ENCODE results near the gene MYO5B. TPM values are rescaled to one million over a fixed set of nuclear protein-coding genes. Genes with fewer than 3 reads are reported as not detected.

MYO5B gene
- polyA plus RNA-seq, 1 of the 3 experiments (the other 2 are of a cell fraction) = 1.3 TPM

GRCh38 chr18:49866680-49867079, 328.3 kb downstream of the MYO5B start:
- DNase-seq = no peak
- H3K9me3 ChIP-seq = no peaks in the 10 kb centered on the region
- no peak overlapping the region for H3K4me2 ChIP-seq
- CTCF ChIA-PET = interaction anchor here (0.8 to 15.8 kb wide), 3 partner anchors 9 to 355 kb away, joined by 4 to 254 read pairs (median 21); no protein-coding TSS in a partner anchor
- H3K27ac ChIP-seq (ENCODE audit: low read depth in 2 of 2, low read length in 1 of 2) = no peak overlapping the region
- no peaks in the 10 kb centered on the region for H3F3A ChIP-seq (replicated peaks; ENCODE audit: insufficient read depth)
- no peaks in the 10 kb centered on the region; the same call in 1 of the 2 replicates for H3K27me3 ChIP-seq (ENCODE audit: insufficient read depth)
- no peaks in the 10 kb centered on the region for H3K36me3 ChIP-seq (replicated peaks in 1 of 2; ENCODE audit: control insufficient read depth in 1 of 2, insufficient read depth in 2 of 2, low read length in 1 of 2)
- H3K79me2 ChIP-seq (ENCODE audit: insufficient read depth) = no peaks in the 10 kb centered on the region
- TF ChIP-seq POLR2AphosphoS5 (IDR thresholded peaks at IDR 0.05; ENCODE audit: low read depth, low read length) (no peak), TAF1 (IDR thresholded peaks at IDR 0.05; ENCODE audit: borderline replicate concordance, low read depth, low read length) (no peak), RAD21 (IDR thresholded peaks at IDR 0.05; ENCODE audit: low read length) (no peak), ELF1 (IDR thresholded peaks at IDR 0.05) (no peak), USF2 (IDR thresholded peaks at IDR 0.05; ENCODE audit: borderline replicate concordance, low read depth, low read length) (no peak), EZH2phosphoT487 (IDR thresholded peaks at IDR 0.05; ENCODE audit: borderline replicate concordance, low read depth) (no peak), FOXM1 (IDR thresholded peaks at IDR 0.05; ENCODE audit: low read depth) (no peak), NFIC (IDR thresholded peaks at IDR 0.05; ENCODE audit: borderline replicate concordance) (no peak), PBX3 (IDR thresholded peaks at IDR 0.05) (no peak), FOXJ3 (CRISPR knock-in tag; IDR thresholded peaks at IDR 0.05) (no peak), REST (IDR thresholded peaks at IDR 0.05; ENCODE audit: low read depth, low read length) (no peak), FOSL2 (IDR thresholded peaks at IDR 0.05; ENCODE audit: borderline replicate concordance, low read depth) (no peak), CHD2 (IDR thresholded peaks at IDR 0.05; ENCODE audit: low read length, partially characterized antibody) (no peak), RXRA (IDR thresholded peaks at IDR 0.05; ENCODE audit: borderline replicate concordance, low read depth) (no peak), GATA2 (CRISPR knock-in tag; IDR thresholded peaks at IDR 0.05) (no peak), CTCF (IDR thresholded peaks at IDR 0.05) (no peak)
- H3K4me3 ChIP-seq (ENCODE audit: low read depth in 2 of 2, low read length in 1 of 2) = no peak overlapping the region
- WGBS (ENCODE audit: low lambda C conversion rate) = 77% methylated on average over 1 of the region's 1 CpG
- no peak overlapping the region for H3K9ac ChIP-seq
- H3K4me1 ChIP-seq (ENCODE audit: control insufficient read depth in 1 of 2, insufficient read depth in 2 of 2, low read depth in 1 of 2, low read length in 1 of 2) = peaks cover 0 to 5% of the 10 kb centered on the region in 2 experiments; a peak in 1 of 4 replicates
- POLR2A ChIA-PET = no interaction called here
- H3K9me2 ChIP-seq = no peaks in the 10 kb centered on the region
- H4K20me1 ChIP-seq (ENCODE audit: insufficient read depth) = no peaks in the 10 kb centered on the region
- no peak overlapping the region for H2AFZ ChIP-seq (ENCODE audit: low read depth)

Measured in SK-N-SH (cell line).